CD4-positive, alpha-beta memory T cell (primary cell): Measurements from ENCODE around the gene DCP2. TPM values are rescaled to one million over a fixed set of nuclear protein-coding genes. Genes with fewer than 3 reads are reported as not detected.

ENCODE experiments used
- CTCF ChIA-PET: fragments of 350-600 bp; sonication (Branson Sonifier 250); formaldehyde crosslinking; loops from one replicate; lab custom pipeline; 2021; ENCODE audit warnings: inconsistent platforms; ENCODE audit not compliant: partially characterized antibody; lab: Charles Lee
- POLR2A ChIA-PET: fragments of 350-600 bp; sonication (Branson Sonifier 250); formaldehyde crosslinking; loops from one replicate; lab custom pipeline; 2021; ENCODE audit not compliant: partially characterized antibody; lab: Charles Lee
- DNase-seq, 5 donors: peaks; one replicate each; pipeline versions ENCODE4 v3.0.0 to v3.0.0-alpha.2; 2020 to 2022; ENCODE audit warnings: mixed read lengths in 1 of 5
- H3K27ac ChIP-seq: one replicate; pipeline ENCODE4 v1.7.0; 2013; ENCODE audit warnings: low read depth, low read length
- H3K27me3 ChIP-seq: 2 replicates; pipeline ENCODE4 v1.7.0; 2013; ENCODE audit warnings: mild to moderate bottlenecking, low read length, moderate library complexity; ENCODE audit not compliant: insufficient read depth
- H3K36me3 ChIP-seq: 2 replicates; pipeline ENCODE4 v1.7.0; 2013; ENCODE audit warnings: mild to moderate bottlenecking, low read length, moderate library complexity; ENCODE audit not compliant: insufficient read depth
- H3K4me1 ChIP-seq: 2 replicates; pipeline ENCODE4 v1.7.0; 2013; ENCODE audit warnings: mild to moderate bottlenecking, low read length, moderate library complexity; ENCODE audit not compliant: insufficient read depth
- H3K4me3 ChIP-seq, 2 donors: one replicate each; pipeline ENCODE4 v1.7.0; 2013; ENCODE audit warnings: low read length in 2 of 2, mild to moderate bottlenecking in 1 of 2
- H3K9me3 ChIP-seq, 2 donors: one replicate each; pipeline ENCODE4 v1.7.0; 2013; ENCODE audit warnings: low read length in 2 of 2, control low read depth in 1 of 2; ENCODE audit not compliant: control insufficient read depth in 1 of 2
- H3K27ac Mint-ChIP-seq, 7 donors: one replicate each; pipeline ENCODE4 v1.8.0; 2020 to 2021; ENCODE audit warnings: mixed read lengths in 7 of 7, mild to moderate bottlenecking in 6 of 7, inconsistent platforms in 3 of 7, moderate library complexity in 3 of 7
- H3K27me3 Mint-ChIP-seq, 2 donors: one replicate each; pipeline ENCODE4 v1.8.0; 2020 to 2021; ENCODE audit warnings: mixed read lengths in 2 of 2
- H3K36me3 Mint-ChIP-seq, 2 donors: one replicate each; pipeline ENCODE4 v1.8.0; 2020 to 2021; ENCODE audit warnings: mixed read lengths in 2 of 2, inconsistent platforms in 1 of 2, mild to moderate bottlenecking in 1 of 2
- H3K4me1 Mint-ChIP-seq, 4 donors: one replicate each; pipeline ENCODE4 v1.8.0; 2020 to 2021; ENCODE audit warnings: mixed read lengths in 4 of 4, mild to moderate bottlenecking in 1 of 4
- H3K4me3 Mint-ChIP-seq, 8 donors: one replicate each; pipeline ENCODE4 v1.8.0; 2020 to 2021; ENCODE audit warnings: mixed read lengths in 8 of 8, mild to moderate bottlenecking in 7 of 8, moderate library complexity in 6 of 8, inconsistent platforms in 3 of 8
- H3K9me3 Mint-ChIP-seq, 8 donors: one replicate each; pipeline ENCODE4 v1.8.0; 2020 to 2021; ENCODE audit warnings: mixed read lengths in 8 of 8, mild to moderate bottlenecking in 5 of 8, inconsistent platforms in 3 of 8, moderate library complexity in 1 of 8
- intact Hi-C: fragments of 100-400 bp; cut with micrococcal nuclease; formaldehyde crosslinking; loops from one replicate; pipeline ENCODE4 v1.15.1; 2023
- polyA plus RNA-seq, 2 donors: library from polyadenylated mRNA; unstranded; fragments of 300-500 nt; fragmentation: Illumina TruSeq; gene quantifications; one replicate each; pipeline ENCODE4 v1.2.3, GENCODE V29; 2021
- total RNA-seq, 2 experiments: library from RNA; stranded (reverse); gene quantifications; one replicate each; pipeline ENCODE4 v1.2.3, GENCODE V29; 2021

DCP2 gene
- total and polyA plus RNA-seq, 4 experiments from 2014 or later: 54.0 to 123 (median 95.7) TPM

DNA sequence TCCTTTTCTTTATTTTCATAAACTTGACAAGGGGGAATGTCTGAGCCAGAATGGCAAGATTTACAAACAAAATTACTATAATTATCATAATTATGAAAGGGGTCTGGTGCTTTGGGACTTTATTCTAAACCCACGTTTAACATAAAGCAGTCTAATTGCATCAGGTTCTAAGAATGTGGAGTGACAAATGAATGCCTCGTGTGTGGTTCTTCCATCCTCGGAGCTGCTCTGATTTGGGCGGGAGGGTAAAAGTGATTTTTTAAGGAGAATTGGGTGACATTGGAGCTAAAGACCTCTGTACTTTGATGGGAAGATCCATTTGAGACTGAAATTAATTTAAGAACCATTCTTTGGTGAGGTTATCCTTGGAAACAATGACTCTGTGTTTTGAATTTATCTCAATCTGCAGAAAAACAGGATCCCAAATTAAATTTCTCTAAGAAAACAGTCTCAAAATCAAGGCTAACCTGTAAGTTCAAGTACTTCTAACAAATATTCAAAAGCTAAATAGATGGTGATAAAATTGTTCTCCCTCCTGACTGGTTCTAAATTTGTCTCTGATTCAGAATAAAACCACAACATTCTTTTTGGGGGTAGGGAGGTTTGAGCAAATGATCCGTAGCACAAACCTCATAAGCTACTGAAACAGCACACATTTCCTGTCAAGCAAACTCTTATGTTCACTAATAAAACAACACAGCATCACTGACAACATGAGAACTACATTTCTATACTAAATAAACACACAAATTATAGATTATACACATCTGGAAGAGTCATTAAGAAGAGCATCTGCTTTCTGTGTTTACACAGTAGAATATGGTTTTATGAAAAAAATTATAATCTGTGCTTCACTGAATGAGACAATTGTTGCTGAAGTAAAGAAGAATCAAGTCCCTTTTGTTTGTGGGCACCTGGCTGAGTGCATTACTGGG lies 85.5 kb downstream of the DCP2 start:
- H3K36me3 Mint-ChIP-seq: peaks cover 11 to 34% of the 10 kb centered on the region in 2 donors
- intact Hi-C loops: no loop called here
- no peaks in the 10 kb centered on the region for H3K27me3 Mint-ChIP-seq
- Histone ChIP-seq H3K36me3 (no peaks in the 10 kb centered on the region), H3K27ac (no peak overlapping the region), H3K27me3 (no peaks in the 10 kb centered on the region), H3K4me1 (peaks cover 14% of the 10 kb centered on the region), H3K4me3 (no peak overlapping the region), H3K9me3 (no peaks in the 10 kb centered on the region)
- peak overlapping the region in 3 of 8 donors; percentile 5 to 17 (median 5) for H3K4me3 Mint-ChIP-seq
- no peak for DNase-seq
- H3K9me3 Mint-ChIP-seq: no peaks in the 10 kb centered on the region
- H3K4me1 Mint-ChIP-seq: peaks cover 9 to 36% (median 24%) of the 10 kb centered on the region in 4 donors
- POLR2A ChIA-PET: interaction anchor here (0.9 kb wide), 1 partner anchor 41 kb away, joined by 3 read pairs; no protein-coding TSS in a partner anchor
- peak overlapping the region in 5 of 7 donors; percentile 4 to 67 (median 63) for H3K27ac Mint-ChIP-seq
- CTCF ChIA-PET: interaction anchor here (1.7 to 4.1 kb wide), 2 partner anchors 11 to 66 kb away, joined by 5 to 14 read pairs; no protein-coding TSS in a partner anchor

DNA sequence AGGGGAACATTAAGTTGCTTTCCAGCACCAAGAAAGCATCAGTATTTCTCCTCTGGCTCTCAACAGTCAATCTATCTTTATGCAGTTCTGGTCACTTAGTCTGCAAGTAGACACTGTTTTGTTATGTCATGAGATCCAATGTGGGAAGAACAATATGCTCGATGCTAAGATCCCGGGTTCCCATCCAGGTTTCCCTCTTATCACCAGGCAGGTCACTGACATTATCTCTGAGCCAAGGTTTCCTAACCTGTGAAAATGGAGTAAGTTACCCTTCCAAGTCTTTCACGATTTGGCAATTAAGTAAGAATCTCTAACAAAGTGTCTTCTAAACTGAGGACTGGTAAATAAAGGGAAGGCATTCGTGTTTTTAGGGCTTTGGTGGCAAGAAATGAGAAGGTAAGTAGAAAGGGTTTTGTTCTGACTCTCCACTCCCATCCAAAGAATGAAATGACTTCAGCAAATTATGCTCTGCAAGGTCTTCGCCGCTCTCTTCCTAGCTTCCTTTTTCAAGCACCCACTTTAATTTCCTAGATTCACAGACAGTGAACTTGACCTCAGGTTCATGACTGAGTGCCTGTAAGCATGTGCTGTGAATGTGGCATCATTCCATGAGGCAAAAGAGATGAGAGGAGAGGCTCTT lies 86.4 kb downstream of the DCP2 start:
- DNase-seq: no peak
- CTCF ChIA-PET: interaction anchor here (1.7 to 4.1 kb wide), 2 partner anchors 10 to 67 kb away, joined by 5 to 14 read pairs; no protein-coding TSS in a partner anchor
- no peaks in the 10 kb centered on the region for H3K27me3 ChIP-seq
- H3K4me3 ChIP-seq: no peak overlapping the region
- Mint-ChIP-seq H3K27me3 (no peaks in the 10 kb centered on the region), H3K9me3 (no peaks in the 10 kb centered on the region), H3K36me3 (peaks cover 11 to 38% of the 10 kb centered on the region in 2 donors), H3K4me1 (peaks cover 9 to 36% (median 24%) of the 10 kb centered on the region in 4 donors), H3K27ac (peak overlapping the region in 4 of 7 donors; percentile 4 to 83 (median 50)), H3K4me3 (peak overlapping the region in 2 of 8 donors; percentile 18 to 37)
- intact Hi-C loops: no loop called here
- peaks cover 14% of the 10 kb centered on the region for H3K4me1 ChIP-seq
- H3K36me3 ChIP-seq: no peaks in the 10 kb centered on the region
- H3K9me3 ChIP-seq: no peaks in the 10 kb centered on the region
- H3K27ac ChIP-seq: no peak overlapping the region
- POLR2A ChIA-PET: interaction anchor here (1.2 kb wide), 1 partner anchor 11 kb away, joined by 4 read pairs; no protein-coding TSS in a partner anchor

DNA sequence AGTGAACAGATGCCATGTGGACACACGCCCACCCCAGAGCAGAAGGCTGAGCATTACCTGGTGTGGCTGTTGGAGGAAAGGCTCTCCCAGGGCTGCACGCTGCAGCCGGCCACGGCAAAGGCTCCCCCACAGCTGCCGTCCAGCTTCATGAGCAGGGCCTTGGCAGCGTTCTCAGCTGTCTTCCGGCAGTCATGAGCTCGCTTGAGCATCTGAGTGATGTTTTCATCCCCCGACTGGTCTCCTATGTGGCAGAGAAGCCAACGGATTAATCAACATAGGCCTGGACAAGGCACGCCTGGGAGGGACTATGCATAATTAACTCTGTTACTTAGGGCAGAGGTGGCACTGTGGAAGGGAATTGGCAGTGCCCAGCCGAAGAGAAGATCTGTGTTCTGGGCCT lies 87.3 kb downstream of the DCP2 start:
- Histone ChIP-seq H3K9me3 (no peaks in the 10 kb centered on the region), H3K27me3 (no peaks in the 10 kb centered on the region), H3K4me1 (peaks cover 14% of the 10 kb centered on the region), H3K4me3 (no peak overlapping the region), H3K36me3 (no peaks in the 10 kb centered on the region), H3K27ac (no peak overlapping the region)
- no peaks in the 10 kb centered on the region for H3K9me3 Mint-ChIP-seq
- CTCF ChIA-PET: interaction anchor here (0.8 to 4.1 kb wide), 3 partner anchors 10 to 68 kb away, joined by 3 to 14 read pairs (median 4); no protein-coding TSS in a partner anchor
- intact Hi-C loops: no loop called here
- peaks cover 16 to 40% of the 10 kb centered on the region in 2 donors for H3K36me3 Mint-ChIP-seq
- no peak overlapping the region for H3K4me3 Mint-ChIP-seq
- no peak for DNase-seq
- H3K27ac Mint-ChIP-seq: no peak overlapping the region
- POLR2A ChIA-PET: interaction anchor here (1.2 kb wide), 1 partner anchor 10 kb away, joined by 4 read pairs; no protein-coding TSS in a partner anchor
- H3K27me3 Mint-ChIP-seq: no peaks in the 10 kb centered on the region
- H3K4me1 Mint-ChIP-seq: peaks cover 9 to 36% (median 24%) of the 10 kb centered on the region in 4 donors

DNA sequence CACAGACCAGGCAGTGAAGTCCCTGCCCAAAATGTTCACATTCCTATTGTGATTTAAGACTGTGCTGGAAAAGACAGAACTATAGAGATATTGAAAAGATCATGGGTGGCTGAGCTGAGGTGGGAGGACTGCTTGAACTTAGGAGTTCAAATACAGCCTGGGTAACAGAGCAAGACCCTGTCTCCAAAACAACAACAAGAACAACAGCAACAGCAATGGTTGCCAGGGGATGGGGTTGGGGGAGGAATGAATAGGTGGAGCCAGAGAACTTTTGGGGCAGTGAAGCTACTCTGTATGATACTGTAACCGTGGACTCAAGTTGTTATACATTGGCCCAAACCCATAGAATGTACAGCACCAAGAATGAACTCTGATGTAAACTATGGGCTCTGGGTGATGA lies 88.2 kb downstream of the DCP2 start:
- no peak for DNase-seq

DNA sequence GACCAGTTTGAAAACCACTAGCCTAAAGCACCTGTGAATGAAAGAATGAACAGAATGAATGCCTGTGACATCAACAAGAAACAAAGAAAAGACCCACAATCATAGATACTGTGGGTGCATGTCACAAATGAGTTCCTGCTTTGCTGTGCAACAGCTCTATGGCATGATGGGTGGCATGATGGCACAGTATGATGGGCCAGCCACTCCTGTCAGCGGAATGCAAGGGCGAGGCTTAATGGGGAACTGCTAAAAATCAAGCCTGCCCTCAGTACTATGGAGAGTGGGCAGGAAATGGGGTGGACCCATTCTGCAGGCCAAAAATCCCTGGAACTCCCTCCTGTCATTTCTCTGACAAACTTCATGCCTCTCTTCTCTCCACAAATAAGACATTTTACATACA lies 89.0 kb downstream of the DCP2 start:
- H3K4me1 ChIP-seq: peaks cover 14% of the 10 kb centered on the region
- peaks cover 9 to 36% (median 21%) of the 10 kb centered on the region in 4 donors for H3K4me1 Mint-ChIP-seq
- no peaks in the 10 kb centered on the region for H3K27me3 Mint-ChIP-seq
- H3K36me3 Mint-ChIP-seq: peaks cover 19 to 36% of the 10 kb centered on the region in 2 donors
- H3K27ac ChIP-seq: no peak overlapping the region
- ChIA-PET POLR2A (no interaction called here), CTCF (no interaction called here)
- intact Hi-C loops: no loop called here
- no peaks in the 10 kb centered on the region for H3K36me3 ChIP-seq
- no peak overlapping the region for H3K4me3 ChIP-seq
- no peak overlapping the region for H3K4me3 Mint-ChIP-seq
- H3K9me3 Mint-ChIP-seq: no peaks in the 10 kb centered on the region
- no peaks in the 10 kb centered on the region for H3K27me3 ChIP-seq
- H3K9me3 ChIP-seq: no peaks in the 10 kb centered on the region
- peak overlapping the region in 2 of 7 donors; percentile 28 to 64 for H3K27ac Mint-ChIP-seq
- no peak for DNase-seq

More for the DNA sequence above, 88.2 kb downstream of the DCP2 start:
- H3K36me3 Mint-ChIP-seq: peaks cover 19 to 35% of the 10 kb centered on the region in 2 donors
- H3K27ac ChIP-seq: no peak overlapping the region
- H3K4me3 ChIP-seq: no peak overlapping the region
- no peaks in the 10 kb centered on the region for H3K9me3 ChIP-seq
- H3K27me3 Mint-ChIP-seq: no peaks in the 10 kb centered on the region
- ChIA-PET CTCF (interaction anchor here (0.8 kb wide), 1 partner anchor 69 kb away, joined by 3 read pairs; no protein-coding TSS in a partner anchor), POLR2A (no interaction called here)
- intact Hi-C loops: no loop called here
- H3K4me1 ChIP-seq: peaks cover 14% of the 10 kb centered on the region
- no peak overlapping the region for H3K4me3 Mint-ChIP-seq
- no peaks in the 10 kb centered on the region for H3K36me3 ChIP-seq
- H3K9me3 Mint-ChIP-seq: no peaks in the 10 kb centered on the region
- peaks cover 9 to 36% (median 21%) of the 10 kb centered on the region in 4 donors for H3K4me1 Mint-ChIP-seq
- H3K27me3 ChIP-seq: no peaks in the 10 kb centered on the region
- peak overlapping the region in 1 of 7 donors; percentile 73 for H3K27ac Mint-ChIP-seq

DNA sequence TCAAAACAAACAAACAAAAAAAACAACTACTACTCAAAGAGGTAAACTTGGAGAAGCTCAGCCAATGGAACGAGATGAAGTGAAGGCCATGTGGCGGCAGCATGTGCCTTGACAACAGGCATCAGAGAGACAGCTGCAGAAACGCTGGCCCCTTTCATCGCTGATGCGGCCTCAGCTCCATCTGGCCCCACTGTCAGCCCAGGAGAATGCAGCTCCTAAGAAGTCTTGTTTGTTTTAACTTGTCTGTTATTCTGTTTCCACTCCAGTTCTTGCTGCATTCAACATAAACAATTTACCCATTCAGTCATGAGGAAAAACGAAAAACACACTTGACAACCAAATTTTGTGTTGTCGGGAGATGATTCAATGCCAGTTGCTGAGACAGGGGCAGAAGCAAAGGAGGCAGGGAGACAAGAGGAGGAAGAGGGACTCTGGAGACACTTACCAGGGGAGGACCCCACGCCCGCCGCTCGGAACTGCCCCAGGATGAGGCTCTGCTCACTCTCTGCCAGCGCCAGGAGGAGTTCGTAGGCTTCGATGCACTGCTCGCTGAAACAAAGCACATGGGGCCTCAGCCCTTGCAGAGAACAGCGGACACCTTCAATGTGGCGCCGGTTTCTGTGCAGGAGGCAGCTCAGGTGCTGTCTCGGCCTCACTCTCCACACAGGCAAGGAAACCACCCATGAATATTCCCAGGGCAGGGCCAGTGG lies 91.2 kb downstream of the DCP2 start:
- Mint-ChIP-seq H3K4me3 (no peak overlapping the region), H3K9me3 (no peaks in the 10 kb centered on the region), H3K27me3 (no peaks in the 10 kb centered on the region), H3K4me1 (peaks cover 4 to 29% (median 13%) of the 10 kb centered on the region in 4 donors), H3K36me3 (peaks cover 23 to 48% of the 10 kb centered on the region in 2 donors), H3K27ac (peak overlapping the region in 2 of 7 donors; percentile 5 to 35)
- no peaks in the 10 kb centered on the region for H3K27me3 ChIP-seq
- DNase-seq: no peak
- POLR2A ChIA-PET: no interaction called here
- H3K4me3 ChIP-seq: no peak overlapping the region
- CTCF ChIA-PET: no interaction called here
- H3K9me3 ChIP-seq: no peaks in the 10 kb centered on the region
- intact Hi-C loops: no loop called here
- H3K36me3 ChIP-seq: no peaks in the 10 kb centered on the region
- H3K4me1 ChIP-seq: peaks cover 4% of the 10 kb centered on the region
- H3K27ac ChIP-seq: no peak overlapping the region
